SK-N-SH treated with all-trans-retinoic acid at 6 μM for 48 hours (cell line): ENCODE measurements around the gene UBN2.

ENCODE experiments used
- PATZ1 ChIP-seq: fragments of 250-450 bp; sonication (Bioruptor Pico); IDR thresholded peaks from 2 replicates; pipeline ENCODE4 v1.8.0; 2020; ENCODE audit warnings: mild to moderate bottlenecking, moderate library complexity, borderline replicate concordance
- TOX ChIP-seq: fragments of 250-450 bp; sonication (Bioruptor Pico); IDR thresholded peaks from 2 replicates; pipeline ENCODE4 v1.8.0; 2021; ENCODE audit warnings: mild to moderate bottlenecking, moderate library complexity, borderline replicate concordance

DNA sequence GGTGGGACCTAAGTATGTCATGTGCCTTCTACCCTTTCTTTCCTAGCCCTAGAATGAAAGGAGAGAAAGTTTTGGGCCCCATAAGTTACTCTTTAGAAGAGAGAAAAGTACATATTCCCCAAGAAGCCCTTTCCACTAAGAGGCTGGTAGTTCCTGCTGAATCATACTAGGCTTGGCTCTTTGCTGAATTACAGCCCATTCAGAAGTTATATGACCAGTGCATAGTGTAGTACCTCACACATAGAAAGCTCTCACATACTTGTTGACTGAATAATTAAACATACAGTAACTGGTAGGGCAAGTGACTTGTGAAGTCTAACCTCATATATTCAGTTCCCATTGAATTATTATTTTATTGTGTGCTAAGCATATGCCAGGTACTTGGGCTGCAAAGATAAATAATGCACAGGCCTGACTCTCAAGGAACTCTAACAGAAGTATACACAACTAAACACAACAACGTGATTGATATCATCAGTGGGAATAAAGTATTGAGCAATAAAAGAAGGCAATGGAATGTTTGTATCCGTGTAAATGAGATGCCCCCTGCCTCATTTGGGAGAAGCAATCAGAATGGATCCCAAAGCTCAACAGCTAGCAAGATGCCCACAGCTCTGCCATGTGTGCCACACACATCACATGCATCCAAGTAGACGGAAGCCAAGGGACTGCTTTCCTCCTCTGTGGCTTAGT, 38.9 kb upstream of the UBN2 start:
- no peak for TF ChIP-seq PATZ1 (CRISPR knock-in tag)
- no peak for TF ChIP-seq TOX
